ENCODE data around the gene KIAA1671.

The KIAA1671 gene

GRCh38 chr22:25125693-25126357, 173.3 kb downstream of the KIAA1671 start:
- DNase-seq (ENCODE audit: low read depth), result no peak
- no peak for TF ChIP-seq CTCF (IDR thresholded peaks at IDR 0.05; ENCODE audit: insufficient read depth, low read depth, low read length, missing control alignments)
- no peak overlapping the region for H3K4me3 ChIP-seq (ENCODE audit: low read length)

- H3K4me3 ChIP-seq (ENCODE audit: low read length), result no peak overlapping the region
- TF ChIP-seq CTCF (IDR thresholded peaks at IDR 0.05; ENCODE audit: insufficient read depth, low read depth, low read length, missing control alignments), result no peak
- DNase-seq (ENCODE audit: low read depth), result no peak
Measured at GRCh38 chr22:25126510-25126909, 174.0 kb downstream of the KIAA1671 start.

- no peak overlapping the region for H3K4me3 ChIP-seq (ENCODE audit: low read length)
- TF ChIP-seq CTCF (IDR thresholded peaks at IDR 0.05; ENCODE audit: insufficient read depth, low read depth, low read length, missing control alignments), result no peak
- DNase-seq (ENCODE audit: low read depth), result no peak
Measured at GRCh38 chr22:25127318-25127717, 174.8 kb downstream of the KIAA1671 start.

- TF ChIP-seq CTCF (IDR thresholded peaks at IDR 0.05; ENCODE audit: insufficient read depth, low read depth, low read length, missing control alignments), result no peak
- DNase-seq (ENCODE audit: low read depth), result no peak
- H3K4me3 ChIP-seq (ENCODE audit: low read length), result no peak overlapping the region
Measured at GRCh38 chr22:25130462-25130861, 177.9 kb downstream of the KIAA1671 start.

- no peak for DNase-seq (ENCODE audit: low read depth)
- H3K4me3 ChIP-seq (ENCODE audit: low read length), result no peak overlapping the region
- TF ChIP-seq CTCF (IDR thresholded peaks at IDR 0.05; ENCODE audit: insufficient read depth, low read depth, low read length, missing control alignments), result peak; percentile 18
Measured at GRCh38 chr22:25131198-25131887, 178.8 kb downstream of the KIAA1671 start.

- TF ChIP-seq CTCF (IDR thresholded peaks at IDR 0.05; ENCODE audit: insufficient read depth, low read depth, low read length, missing control alignments), result no peak
- peak; percentile 78 for DNase-seq (ENCODE audit: low read depth)
- no peak overlapping the region for H3K4me3 ChIP-seq (ENCODE audit: low read length)
Measured at GRCh38 chr22:25134028-25134427, 181.5 kb downstream of the KIAA1671 start.

GRCh38 chr22:25134451-25134850, 181.9 kb downstream of the KIAA1671 start:
- TF ChIP-seq CTCF (IDR thresholded peaks at IDR 0.05; ENCODE audit: insufficient read depth, low read depth, low read length, missing control alignments), result no peak
- H3K4me3 ChIP-seq (ENCODE audit: low read length), result no peak overlapping the region
- DNase-seq (ENCODE audit: low read depth), result no peak

Data from epithelial cell of esophagus (primary cell).